HG03354 (cell line): ENCODE results near the gene GTF2A1.
"Not testable (repeated sequence)": the region's sequence is repeated elsewhere in the genome, so short reads cannot be mapped to it uniquely, and the experiment has no call there.

ENCODE experiments used
- ATAC-seq: cut with Tn5 transposase; IDR thresholded peaks from one replicate; pipeline ENCODE4 v1.9.1; 2021; ENCODE audit warnings: mild to moderate bottlenecking; ENCODE audit not compliant: unreplicated experiment, poor library complexity, severe bottlenecking

The GTF2A1 gene

DNA sequence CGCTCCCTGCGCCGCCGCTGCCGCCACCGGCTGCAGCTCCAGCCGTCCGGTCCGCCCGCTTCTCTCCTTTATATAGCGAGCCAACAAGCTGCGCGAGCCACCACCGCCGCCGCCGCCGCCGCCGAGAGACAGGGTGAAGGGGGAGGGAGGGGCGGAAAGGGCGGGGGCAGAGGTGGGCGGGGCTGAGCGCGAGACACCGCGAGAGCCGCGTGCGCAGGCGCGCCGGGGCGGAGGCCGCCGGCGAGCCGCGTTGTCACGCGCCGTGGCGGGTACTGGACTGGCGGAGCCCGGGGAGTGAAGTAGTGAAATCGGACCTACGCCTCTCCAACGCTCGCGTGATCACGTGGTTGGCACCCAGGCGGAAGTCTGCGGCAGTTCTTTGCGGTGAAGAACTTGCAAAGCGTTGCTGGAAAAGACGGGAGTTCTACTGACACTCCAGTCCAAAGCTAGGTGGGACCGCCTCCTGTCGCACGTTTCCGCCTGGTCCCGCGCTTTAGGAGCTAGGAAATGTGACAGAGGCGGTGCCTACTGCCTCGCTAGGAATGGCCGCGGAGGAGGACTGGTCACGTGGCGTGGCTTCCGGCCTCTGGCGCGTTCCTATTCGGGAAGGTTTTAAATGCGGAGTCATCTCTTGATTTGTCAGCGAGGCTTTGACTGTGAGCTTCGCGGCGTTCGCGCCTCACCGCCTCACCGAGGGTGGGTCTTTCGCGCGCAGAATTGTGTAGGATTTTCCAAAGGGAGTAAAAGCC is at the start of gene GTF2A1:
Gene GTF2A1 (minus strand): TSS at position 130 of the 749 bp plus-strand sequence. CDS start 441 bp downstream, outside the sequence.
- ATAC-seq, result peak; percentile 81

DNA sequence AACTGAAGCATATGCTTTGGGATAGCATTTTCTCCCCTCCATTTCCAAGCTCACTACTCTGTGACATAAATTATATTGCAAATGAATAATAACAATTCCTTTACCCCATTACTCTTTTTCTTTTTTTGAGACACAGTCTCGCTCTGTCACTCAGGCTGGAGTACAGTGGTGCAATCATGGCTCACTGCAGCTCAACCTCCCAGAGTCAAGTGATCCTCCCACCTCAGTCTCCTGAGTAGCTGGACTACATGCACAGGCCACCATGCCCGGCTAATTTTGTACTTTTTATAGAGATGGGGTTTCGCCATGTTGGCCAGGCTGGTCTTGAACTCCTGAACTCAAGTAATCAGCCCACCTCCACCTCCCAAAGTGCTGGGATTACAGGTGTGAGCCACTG is 49.2 kb upstream of the GTF2A1 start:
- ATAC-seq, result no peak

DNA sequence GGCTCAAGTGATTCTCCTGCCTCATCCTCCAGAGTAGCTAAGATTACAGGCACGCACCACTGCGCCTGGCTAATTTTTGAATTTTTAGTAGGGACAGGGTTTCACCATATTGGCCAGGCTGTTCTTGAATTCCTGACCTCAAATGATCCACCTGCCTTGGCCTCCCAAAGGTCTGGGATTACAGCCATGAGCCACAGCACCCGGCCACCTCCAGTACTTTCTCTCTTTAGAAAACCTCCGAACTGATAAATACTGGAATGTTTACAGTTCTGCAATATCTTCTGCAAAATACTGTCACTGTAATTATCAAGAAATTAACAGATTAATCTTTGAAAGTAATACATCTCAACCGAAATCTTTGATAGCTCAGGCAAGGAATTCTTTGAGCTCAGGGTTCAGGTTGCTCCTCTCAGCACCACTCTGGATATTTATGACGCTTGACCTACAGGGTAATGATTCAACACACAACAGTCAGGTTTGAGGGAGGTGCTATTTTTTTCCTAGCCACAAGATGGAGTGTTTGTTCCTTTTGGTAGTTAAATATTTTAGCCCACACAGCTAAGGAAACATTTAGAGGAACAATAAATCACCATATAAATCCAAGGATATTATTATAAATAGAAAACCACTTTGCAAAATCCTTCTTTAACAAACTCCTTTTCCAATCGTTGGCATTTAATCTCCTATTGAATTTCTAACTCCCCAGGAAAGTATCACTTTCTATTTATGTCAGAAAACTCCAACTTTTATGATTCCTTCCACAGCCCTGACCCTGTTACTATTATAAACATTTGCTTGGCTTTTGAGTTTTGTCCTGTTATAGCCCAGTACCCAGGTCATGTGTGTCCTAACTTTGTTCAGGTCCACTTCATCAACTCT is 48.6 kb upstream of the GTF2A1 start:
- peak; percentile 83 for ATAC-seq

DNA sequence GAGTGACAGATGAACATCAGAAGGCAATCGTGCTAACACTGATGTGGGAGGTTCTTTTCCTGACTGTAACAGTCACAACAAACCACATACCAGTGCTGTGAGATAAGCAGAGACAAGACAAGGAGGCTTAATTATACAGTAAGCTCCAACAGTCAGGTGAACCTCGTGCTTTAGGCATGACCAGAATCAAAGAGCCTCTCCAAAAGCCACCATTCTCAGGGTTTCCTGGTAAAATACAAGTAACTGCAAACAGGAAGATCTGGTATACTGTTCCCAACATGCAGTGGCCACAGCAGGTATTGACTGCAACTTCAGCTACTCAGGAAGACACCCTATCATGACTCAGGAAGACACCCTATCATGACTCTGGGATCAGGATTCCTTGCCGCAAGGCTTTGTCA is 47.3 kb upstream of the GTF2A1 start:
- peak; percentile 46 for ATAC-seq

DNA sequence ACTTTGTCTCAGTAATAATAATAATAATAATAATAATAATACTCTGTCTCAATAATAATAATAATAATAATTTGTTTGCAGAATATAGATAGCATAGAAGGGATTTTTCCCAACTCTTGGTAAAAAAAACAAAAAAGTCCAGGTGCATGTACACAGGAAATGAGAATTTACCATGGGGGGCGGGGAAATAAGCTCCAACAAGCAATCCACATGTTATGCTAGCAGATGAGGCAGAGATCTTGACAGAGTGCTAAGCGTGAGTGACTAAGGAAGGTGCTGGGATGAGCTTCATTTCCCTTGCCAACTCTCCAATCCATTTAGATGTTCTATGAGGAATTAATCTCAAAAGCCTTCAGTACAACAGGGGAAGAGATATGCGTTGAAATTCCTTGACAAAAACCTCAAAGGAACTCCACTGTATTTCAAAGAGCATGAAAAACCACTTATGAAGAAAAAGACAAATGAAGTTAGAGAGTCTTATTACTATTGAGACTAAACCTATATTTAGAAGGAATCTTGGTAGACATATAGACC is 44.9 kb upstream of the GTF2A1 start:
- ATAC-seq, result no peak

DNA sequence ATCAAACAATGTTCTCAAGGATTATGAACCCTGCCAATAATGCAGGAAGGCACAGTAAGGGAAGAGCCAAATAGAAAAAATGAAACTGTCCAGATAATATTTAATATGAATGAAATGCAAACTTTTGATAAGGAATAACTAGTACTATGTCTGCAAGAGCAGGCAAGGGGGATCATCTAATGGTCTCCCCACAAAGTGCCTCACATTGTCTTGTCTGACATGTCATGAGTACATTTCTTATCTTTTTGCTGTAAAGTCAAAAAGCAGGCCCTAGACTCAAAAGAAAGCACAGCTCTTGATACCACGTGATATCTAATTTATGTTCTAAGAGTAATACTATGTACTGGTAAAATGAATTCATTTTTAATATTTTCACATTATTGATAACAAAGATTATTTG is 43.9 kb upstream of the GTF2A1 start:
- ATAC-seq, result no peak

DNA sequence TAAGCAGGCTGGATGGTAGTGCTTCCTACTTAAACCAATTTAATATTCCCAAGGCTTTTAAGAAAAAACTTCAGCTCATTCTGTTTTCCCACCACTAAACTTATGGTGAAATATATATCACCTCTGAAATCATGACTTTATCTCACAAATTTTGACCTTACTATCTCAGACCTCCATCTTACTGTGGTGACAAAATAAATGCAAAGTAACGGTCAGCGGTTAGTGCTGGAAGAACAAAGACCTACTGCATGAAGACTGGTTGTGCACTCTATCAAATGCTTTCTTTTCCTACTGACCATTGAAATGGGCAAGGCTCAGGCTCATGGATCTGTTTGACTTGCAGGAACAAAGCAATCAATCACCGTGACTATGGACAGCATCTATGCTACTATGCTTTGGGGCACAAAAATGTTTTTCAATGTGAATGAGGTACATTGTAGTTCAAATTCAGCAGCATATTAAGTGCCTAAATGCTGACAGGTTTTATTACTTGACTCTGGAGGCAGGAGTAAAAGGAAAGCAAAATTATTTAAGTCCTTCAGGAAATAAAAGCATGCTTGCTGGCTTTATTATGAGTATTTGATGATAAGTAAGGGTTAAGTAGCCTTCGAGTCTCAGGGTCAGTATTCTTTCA is 43.1 kb upstream of the GTF2A1 start:
- ATAC-seq, result no peak

DNA sequence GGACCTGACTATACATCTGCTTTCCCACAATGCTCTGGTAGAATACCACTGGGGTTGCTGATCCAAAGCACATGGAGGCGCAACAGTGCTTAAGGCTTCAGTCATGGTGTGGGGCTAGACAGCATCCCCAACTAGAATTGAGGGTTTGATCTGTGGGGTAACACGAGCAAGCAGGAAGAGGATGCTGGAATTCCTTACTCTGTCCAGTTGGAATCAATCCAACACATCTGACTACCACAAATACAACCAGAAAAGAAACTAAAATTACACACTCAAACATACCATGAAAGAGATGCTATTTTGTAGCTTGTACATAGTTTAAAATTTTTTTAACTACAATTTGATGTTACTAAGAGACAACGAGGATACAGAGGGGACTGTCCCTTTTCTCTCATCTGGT is 40.4 kb upstream of the GTF2A1 start:
- no peak for ATAC-seq

DNA sequence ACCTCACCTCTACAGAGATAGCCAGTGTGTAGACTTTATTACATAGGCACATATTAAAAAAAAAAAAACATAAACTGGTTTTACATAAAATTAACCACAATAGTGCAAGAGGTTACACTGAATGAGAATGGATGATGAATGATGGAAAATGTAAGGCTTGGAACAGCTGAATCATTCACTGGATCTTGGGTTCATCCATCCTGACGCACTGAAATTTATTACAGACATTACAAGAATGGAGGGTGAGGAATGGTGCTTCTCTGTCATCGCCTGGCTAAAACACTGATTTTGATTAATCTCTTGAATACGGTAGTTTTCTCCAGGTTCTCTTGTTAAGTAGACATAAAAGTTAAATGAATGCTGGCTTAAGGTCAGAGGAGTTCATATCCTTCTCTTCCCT is 40.0 kb upstream of the GTF2A1 start:
- no peak for ATAC-seq

DNA sequence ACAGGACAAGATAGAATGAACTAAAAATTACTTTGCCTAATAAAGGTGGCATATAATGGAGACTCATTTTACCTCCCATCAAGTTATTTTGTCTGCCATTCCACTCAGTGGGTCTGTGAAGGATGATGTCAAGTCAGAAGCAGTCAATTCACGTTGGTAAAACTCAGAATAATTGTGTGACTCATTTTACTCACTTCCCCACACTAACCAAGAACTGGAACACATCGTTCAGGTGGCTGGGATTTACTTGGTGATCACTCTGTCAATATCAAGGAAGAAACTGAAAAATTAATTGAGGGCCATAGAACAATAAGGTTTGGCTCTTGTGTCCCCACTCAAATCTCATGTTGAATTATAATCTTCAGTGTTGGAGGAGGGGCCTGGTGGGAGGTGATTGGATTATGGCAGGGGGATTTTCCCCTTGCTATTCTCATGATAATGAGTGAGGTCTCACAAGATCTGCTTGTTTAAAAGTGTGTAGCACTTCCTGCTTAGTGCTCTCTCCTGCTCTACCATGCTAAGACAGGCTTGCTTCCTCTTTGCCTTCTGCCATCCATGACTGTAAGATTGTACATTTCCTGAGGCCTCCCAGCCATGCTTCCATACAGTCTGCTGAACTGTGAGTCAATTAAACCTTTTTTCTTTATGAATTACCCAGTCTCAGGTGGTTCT is 35.7 kb upstream of the GTF2A1 start:
- peak; percentile 66 for ATAC-seq

DNA sequence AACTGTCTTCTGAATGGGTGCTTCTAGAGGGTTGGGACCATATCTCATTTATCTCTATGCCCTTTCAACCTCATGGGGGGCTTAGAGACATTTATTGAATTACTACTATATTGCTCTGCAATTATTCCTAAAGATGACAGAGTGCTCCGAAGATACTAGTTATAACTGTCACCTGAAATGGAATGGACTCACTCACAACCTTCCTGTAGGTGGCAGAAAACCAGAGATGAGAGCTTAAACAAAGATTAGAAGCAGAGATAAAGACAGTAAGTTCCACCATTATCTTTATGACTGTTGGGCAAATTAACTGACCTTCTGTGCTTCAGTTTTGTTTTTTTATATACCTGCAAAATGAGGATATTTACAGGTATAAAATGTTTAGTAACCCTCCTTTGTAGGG is 31.5 kb upstream of the GTF2A1 start:
- ATAC-seq, result no peak

DNA sequence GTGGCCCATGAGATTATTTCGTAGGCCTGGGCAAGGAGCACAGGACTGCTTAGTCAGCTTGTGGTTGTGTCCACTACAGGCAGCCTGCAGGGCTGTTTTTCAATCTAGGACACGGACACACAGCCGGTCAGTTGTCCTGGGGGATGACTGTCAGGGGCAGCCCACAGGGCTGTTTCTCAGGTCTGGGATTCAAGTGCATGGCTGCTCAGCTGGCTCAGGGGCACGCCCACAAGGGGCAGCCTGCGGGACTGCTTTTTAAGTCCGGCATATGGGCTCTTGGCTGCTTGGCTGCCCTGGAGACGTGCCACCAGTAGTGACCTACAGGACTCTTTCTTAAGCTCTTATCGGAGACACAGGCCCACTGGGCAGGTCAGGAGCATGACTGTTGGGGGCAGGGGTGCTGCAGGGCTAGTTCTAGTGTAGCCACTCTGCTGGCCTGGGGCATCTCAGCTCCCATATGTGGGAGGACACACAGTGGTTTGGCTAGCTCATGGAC is 26.6 kb upstream of the GTF2A1 start:
- ATAC-seq, result no peak

DNA sequence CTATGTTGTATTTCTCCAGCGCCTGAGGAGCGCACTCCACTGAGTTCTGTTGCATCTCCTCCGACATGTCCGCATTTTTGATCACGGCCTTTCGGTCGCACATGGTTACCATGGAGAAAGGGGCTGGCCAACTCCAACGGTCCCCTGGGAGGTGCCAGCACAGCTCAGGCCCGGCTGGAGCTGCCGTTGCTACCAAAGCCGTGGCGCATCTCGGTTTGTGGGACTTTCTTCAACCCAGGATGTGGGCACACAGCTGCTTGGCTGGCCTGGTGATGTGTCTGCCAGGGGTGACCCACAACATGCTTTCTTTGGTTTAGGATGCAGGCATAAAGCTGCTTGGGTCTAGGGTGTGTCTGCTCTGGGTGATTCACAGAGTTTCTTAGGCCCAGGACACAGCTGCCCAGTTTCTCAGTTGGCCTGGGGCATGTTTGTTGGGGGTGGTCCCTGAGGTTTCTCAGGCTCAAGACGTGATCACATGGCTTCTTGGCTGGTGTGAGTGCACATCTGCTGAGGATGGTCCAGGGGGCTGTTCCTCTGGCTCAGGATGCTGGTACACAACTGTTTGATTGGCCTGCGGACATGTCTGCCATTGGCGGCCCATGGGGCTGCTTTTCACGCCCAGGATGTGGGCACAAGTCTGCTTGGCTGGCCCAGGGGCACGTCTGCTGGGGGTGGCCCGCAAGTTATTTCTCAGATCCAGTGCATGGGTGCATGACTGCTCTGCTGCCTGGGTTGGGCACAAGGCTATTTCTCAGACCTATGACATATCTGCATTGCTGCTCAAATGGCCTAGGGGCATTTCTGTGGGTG is 25.9 kb upstream of the GTF2A1 start:
- ATAC-seq, result no peak

DNA sequence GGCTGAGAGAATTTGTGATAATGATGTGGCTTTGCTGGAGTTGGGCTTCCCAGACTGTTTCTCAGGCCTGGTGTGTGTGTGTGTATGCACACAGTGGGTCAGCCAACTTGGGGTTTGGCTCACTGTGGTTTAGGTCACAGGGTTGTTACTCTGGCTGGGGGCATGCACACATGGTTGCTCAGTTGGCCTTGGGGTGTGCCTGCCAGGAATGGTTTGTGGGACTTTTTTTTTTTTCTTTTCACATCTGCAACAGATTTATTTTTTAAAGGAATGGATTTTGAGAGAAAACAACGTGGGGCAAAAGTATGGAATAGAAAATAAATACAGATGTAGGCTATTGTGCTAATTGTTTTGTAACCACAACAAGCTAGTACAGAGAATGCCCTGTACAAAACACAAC is 25.0 kb upstream of the GTF2A1 start:
- no peak for ATAC-seq

DNA sequence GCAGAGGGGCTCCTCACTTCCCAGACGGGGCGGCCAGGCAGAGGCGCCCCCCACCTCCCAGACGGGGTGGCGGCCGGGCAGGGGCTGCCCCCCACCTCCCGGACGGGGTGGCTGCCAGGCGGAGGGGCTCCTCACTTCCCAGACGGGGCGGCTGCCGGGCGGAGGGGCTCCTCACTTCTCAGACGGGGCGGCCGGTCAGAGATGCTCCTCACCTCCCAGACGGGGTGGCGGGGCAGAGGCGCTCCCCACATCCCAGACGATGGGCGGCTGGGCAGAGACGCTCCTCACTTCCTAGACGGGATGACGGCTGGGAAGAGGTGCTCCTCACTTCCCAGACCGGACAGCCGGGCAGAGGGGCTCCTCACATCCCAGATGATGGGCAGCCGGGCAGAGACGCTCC is 23.7 kb upstream of the GTF2A1 start:
- not testable (repeated sequence) for ATAC-seq

DNA sequence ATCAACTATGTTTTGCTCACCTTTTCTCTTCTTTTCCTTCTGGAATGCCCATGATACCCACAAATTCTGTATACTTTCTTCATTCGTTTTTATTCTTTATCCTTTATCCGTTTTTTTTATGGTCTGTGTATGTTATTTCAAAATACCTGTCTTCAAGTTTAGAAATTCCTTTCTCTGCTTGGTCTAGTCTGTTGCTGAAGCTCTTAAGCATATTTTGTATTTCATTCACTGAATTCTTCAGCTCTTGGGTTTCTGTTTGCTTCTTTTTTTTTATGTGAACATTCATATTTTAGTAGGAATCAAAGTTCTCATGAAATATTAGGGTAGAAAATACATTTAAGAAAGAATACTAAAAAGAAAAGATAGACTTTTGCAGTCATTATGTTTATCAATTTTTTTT is 22.7 kb upstream of the GTF2A1 start:
- ATAC-seq, result no peak

DNA sequence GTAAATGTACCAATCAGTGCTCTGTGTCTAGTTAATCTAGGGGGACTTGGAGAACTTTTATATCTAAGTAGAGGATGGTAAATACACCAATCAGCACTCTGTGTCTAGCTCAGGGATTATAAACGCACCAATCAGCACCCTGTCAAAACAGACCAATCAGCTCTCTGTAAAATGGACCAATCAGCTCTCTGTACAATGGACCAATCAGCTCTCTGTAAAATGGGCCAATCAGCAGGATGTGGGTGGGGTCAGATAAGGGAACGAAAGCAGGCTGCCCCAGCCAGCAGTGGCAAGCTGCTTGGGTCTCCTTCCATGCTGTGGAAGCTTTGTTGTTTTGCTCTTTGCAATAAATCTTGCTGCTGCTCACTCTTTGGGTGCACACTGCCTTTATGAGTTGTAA is 16.1 kb upstream of the GTF2A1 start:
- ATAC-seq, result not testable (repeated sequence)

DNA sequence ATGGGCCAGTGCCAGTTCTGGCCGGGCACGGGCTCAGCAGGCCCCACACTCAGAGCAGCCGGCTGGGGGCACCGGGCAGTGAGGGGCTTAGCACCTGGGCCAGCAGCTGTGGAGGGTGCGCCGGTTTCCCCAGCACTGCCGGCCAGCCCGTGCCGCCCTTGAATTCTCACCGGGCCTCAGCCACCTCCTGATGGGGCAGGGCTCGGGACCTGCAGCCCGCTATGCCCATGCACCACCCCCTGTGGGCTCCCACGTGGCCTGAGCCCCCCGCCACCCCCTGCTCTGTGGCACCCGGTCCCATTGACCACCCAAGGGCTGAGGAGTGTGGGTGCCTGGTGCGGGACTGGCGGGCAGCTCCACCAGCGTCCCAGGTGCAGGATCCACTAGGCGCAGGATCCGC is 15.4 kb upstream of the GTF2A1 start:
- ATAC-seq, result no peak

DNA sequence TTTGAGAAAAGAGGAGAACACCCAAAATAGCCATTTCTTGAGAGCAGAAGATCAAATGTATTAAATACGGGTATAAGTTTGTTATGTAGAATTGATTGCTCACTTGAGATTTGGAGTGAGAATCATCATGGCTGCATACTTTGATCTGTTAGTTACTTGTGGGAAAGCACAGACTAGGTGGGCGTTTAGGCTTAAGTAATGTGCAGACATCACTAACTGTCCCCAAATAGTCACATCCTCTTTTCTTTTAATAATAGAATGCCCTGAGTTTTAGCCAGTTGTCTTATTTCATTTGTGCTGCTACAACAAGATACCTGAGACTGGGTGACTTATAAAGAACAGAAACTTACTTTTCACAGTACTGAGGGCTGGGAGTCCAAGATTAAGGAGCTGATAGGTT is 14.3 kb upstream of the GTF2A1 start:
- no peak for ATAC-seq
